ENCODE data around the gene TTLL13. TPM values are rescaled to one million over a fixed set of nuclear protein-coding genes. Genes with fewer than 3 reads are reported as not detected.

The TTLL13 gene
- total RNA-seq, 2 donors from 2014 or later: not detected

GRCh38 chr15:90262426-90262825, 13.1 kb downstream of the TTLL13 start:
- no peak overlapping the region for H3K27ac ChIP-seq
- H3K36me3 ChIP-seq: peaks cover 3% of the 10 kb centered on the region
- DNase-seq (ENCODE audit: low spot score): no peak
- H3K27me3 ChIP-seq: no peaks in the 10 kb centered on the region
- no peak overlapping the region for H3K4me3 ChIP-seq
- H3K4me1 ChIP-seq: peaks cover 0 to 22% of the 10 kb centered on the region in 2 donors
- no peaks in the 10 kb centered on the region for H3K9me3 ChIP-seq
- TF ChIP-seq CTCF (IDR thresholded peaks at IDR 0.05): no peak

GRCh38 chr15:90264671-90265070, 15.3 kb downstream of the TTLL13 start:
- H3K4me1 ChIP-seq: peaks cover 0 to 42% of the 10 kb centered on the region in 2 donors
- no peaks in the 10 kb centered on the region for H3K27me3 ChIP-seq
- peaks cover 11% of the 10 kb centered on the region for H3K36me3 ChIP-seq
- H3K4me3 ChIP-seq: peak overlapping the region; percentile 77 to 86
- no peak for DNase-seq (ENCODE audit: low spot score)
- H3K27ac ChIP-seq: peak overlapping the region; percentile 98 to 99
- TF ChIP-seq CTCF (IDR thresholded peaks at IDR 0.05): no peak
- H3K9me3 ChIP-seq: no peaks in the 10 kb centered on the region

GRCh38 chr15:90265271-90266060, 16.1 kb downstream of the TTLL13 start, which contains the start of gene NGRN:
Gene NGRN, plus strand, starts transcription at chr15:90265672. Its CDS starts 41 bp downstream, at chr15:90265713.
- Histone ChIP-seq H3K27ac (peak within 1 kb of the TSS; percentile 98 to 99), H3K4me3 (peak within 1 kb of the TSS; percentile 77 to 86), H3K36me3 (peaks cover 19% of the 10 kb centered on the region), H3K9me3 (no peaks in the 10 kb centered on the region), H3K27me3 (no peaks in the 10 kb centered on the region), H3K4me1 (peaks cover 0 to 50% of the 10 kb centered on the region in 2 donors)
- TF ChIP-seq CTCF (IDR thresholded peaks at IDR 0.05): no peak
- DNase-seq (ENCODE audit: low spot score): peak; percentile 96

- Histone ChIP-seq H3K36me3 (peaks cover 24% of the 10 kb centered on the region), H3K27me3 (no peaks in the 10 kb centered on the region), H3K27ac (peak overlapping the region; percentile 98 to 99), H3K9me3 (no peaks in the 10 kb centered on the region), H3K4me1 (peaks cover 0 to 56% of the 10 kb centered on the region in 2 donors), H3K4me3 (peak overlapping the region; percentile 77 to 86)
- DNase-seq (ENCODE audit: low spot score): no peak
- no peak for TF ChIP-seq CTCF (IDR thresholded peaks at IDR 0.05)
Measured at GRCh38 chr15:90266061-90266431, 16.7 kb downstream of the TTLL13 start.

- DNase-seq (ENCODE audit: low spot score): no peak
- Histone ChIP-seq H3K27me3 (no peaks in the 10 kb centered on the region), H3K4me1 (peaks cover 0 to 60% of the 10 kb centered on the region in 2 donors), H3K27ac (peak overlapping the region; percentile 98 to 99), H3K9me3 (no peaks in the 10 kb centered on the region), H3K4me3 (peak overlapping the region; percentile 77 to 86), H3K36me3 (peaks cover 28% of the 10 kb centered on the region)
- TF ChIP-seq CTCF (IDR thresholded peaks at IDR 0.05): no peak
Measured at GRCh38 chr15:90266485-90266884, 17.1 kb downstream of the TTLL13 start.

Data from right atrium auricular region (tissue), 2 donors.